DMS79 treated with DMSO at 0.1 percent for 48 hours (cell line): ENCODE results near the gene NECAP2.
"Not testable (repeated sequence)": the region's sequence is repeated elsewhere in the genome, so short reads cannot be mapped to it uniquely, and the experiment has no call there.

Experiments
- DNase-seq: peaks from one replicate; lab custom pipeline; 2025; lab: John Stamatoyannopoulos, UW

NECAP2 gene

GRCh38 chr1:16461681-16462080, 21.2 kb downstream of the NECAP2 start:
- DNase-seq: no peak

- DNase-seq: no peak
Observed at GRCh38 chr1:16462773-16463330, 22.3 kb downstream of the NECAP2 start.

DNA sequence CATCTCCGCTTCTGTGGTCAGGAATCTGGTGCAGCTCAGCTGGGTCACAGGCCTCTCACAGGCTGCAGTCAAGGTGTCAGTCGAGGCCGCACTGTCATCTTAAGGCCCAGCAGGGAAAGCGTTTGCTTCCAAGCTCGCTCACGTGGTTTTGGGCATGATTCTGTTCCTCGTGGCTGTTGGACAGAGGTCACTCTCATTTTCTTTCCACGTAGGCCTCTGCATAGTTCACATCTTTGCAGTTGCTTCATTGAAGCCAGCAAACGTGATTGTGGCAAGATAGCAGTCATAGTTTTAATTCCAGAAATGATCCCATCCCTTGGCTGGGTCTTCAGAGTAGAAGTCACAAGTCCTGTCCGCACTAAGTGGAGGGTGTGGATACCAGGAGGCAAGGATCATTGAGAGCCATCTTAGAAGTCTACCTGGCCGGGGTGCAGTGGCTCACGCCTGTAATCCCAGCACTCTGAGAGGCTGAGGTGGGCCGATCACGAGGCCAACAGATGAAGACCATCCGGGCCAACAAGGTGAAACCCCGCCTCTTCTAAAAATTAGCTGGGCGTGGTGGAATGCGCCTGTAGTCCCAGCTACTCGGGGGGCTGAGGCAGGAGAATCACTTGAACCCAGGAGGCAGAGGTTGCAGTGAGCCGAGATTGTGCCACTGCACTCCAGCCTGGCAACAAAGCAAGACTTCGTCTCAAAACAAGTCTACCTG, 24.5 kb downstream of the NECAP2 start:
- no peak for DNase-seq

DNA sequence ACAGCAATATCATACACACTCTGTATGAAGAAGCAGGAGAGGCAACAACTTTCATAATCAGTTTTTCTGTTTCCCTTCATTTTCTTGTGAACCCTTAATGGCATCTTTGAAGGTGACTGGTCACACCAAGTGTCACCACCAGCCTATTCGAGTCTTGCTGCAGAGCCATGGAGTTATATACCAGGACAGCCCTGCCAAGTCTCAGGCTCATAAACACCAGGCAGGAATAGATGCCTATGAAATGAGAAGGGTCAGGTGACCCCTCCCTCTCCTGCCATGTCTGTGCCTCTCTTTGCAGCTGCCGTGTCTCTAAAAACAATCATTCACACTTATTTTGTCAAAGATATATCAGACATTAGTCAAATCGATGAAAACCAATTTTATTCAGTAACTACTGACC, 28.0 kb downstream of the NECAP2 start:
- DNase-seq: no peak

- DNase-seq: no peak
Observed at GRCh38 chr1:16474166-16474800, 33.8 kb downstream of the NECAP2 start.

- DNase-seq: not testable (repeated sequence)
Observed at GRCh38 chr1:16474891-16475290, 34.4 kb downstream of the NECAP2 start.

GRCh38 chr1:16475771-16476770, 35.5 kb downstream of the NECAP2 start:
- DNase-seq: not testable (repeated sequence)

- no peak for DNase-seq
Observed at GRCh38 chr1:16478091-16478490, 37.6 kb downstream of the NECAP2 start.

DNA sequence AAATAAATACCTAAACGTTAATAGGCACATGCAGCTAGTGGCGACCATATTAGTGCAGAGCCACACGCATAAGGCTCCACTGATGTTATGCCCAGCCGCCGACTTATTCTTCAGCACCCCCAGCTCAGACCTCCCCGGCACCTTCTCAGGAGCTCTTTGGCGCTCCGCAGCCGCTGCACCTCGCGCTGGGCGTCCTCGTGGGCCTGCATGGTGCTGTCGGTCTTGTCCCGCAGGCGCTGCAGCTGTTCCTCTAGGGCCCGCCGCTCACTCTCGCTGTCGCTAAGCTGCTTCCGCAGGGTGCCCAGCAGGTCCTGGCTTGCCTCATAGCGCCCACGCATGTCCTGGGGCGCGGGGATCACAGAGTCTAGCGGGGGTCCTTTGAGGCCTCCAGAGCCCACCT, 42.6 kb downstream of the NECAP2 start:
- not testable (repeated sequence) for DNase-seq

DNA sequence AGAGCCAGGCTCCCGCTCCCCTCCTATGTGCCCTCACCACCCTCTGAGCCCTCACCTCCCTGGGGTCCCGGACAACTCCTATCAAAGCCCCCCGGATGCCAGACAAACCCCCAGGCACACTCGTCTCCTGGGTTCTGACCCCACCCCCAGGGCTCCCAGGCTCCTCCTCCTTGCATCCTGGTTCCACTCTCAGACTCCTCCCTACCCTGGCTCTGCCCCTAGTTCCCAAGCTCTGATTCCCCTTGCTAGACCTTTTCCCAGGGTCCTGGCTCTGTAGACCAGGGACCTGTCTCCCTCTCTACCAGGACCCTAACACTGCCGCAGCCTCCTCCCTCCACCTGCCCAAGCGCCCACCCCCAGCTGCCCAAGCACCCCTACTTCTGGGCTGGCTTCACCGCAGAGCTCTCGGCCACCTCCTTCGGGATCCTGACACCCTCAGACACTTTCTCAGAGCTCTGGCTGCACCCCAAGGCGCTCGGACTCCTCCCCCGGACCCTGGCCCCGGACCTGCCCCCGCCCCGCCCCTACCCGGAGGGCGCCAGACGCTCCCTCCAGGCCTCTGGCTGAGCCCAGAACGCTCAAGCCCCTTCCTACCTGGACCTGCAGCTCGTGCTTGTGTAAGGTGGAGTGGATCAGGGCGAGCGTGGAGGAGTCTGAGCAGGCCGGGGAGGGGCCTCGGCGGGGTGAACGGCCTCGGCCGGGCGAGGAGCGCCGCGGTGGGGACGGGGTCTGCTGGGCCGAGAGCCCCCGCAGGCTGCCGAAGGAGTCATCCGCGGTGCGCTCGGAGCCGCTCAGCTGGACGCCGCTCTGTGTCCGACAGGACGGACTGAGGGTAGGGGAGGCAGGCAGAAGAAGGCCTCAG, 43.3 kb downstream of the NECAP2 start:
- not testable (repeated sequence) for DNase-seq

GRCh38 chr1:16484501-16484835, 43.9 kb downstream of the NECAP2 start:
- DNase-seq: no peak

- DNase-seq: no peak
Observed at GRCh38 chr1:16484931-16485330, 44.4 kb downstream of the NECAP2 start.

DNA sequence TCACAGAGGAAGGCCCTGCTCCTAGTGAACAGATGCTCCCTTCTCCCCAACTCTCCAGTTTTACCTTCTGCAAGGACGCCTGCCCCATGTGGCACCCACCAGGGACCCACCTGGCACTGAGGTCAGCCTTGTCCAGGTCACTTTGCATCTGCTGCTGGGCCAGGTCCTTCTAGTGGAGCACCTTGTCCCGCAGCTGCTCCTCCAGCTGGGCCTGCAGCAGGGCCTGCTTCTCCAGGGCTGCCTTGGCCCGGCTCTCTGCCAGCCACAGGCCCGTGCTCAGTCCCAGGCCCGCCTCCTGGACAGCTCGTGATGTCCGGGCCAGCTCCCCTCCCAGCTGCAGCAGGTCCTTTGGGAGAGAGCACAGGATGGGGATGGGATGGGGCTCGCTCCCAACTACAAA, 45.8 kb downstream of the NECAP2 start:
- not testable (repeated sequence) for DNase-seq

DNA sequence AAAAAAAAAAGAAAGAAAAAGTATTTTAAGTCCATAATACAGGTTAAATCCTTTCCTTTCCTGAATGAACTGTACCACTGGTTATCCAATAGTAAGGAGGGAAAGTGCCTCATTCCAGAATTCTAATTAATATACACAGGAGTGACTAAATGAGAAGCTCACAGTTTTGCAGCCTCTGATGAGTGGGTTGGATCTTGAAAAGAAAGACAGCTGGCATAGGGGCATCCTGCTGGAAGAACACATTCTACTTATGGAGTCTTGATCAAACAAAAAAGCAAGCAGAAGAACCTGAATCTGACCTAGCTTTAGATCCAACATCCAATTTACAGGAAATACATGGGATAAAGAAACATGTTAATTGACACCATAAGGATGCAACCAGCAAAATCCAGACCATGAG, 46.5 kb downstream of the NECAP2 start:
- not testable (repeated sequence) for DNase-seq

DNA sequence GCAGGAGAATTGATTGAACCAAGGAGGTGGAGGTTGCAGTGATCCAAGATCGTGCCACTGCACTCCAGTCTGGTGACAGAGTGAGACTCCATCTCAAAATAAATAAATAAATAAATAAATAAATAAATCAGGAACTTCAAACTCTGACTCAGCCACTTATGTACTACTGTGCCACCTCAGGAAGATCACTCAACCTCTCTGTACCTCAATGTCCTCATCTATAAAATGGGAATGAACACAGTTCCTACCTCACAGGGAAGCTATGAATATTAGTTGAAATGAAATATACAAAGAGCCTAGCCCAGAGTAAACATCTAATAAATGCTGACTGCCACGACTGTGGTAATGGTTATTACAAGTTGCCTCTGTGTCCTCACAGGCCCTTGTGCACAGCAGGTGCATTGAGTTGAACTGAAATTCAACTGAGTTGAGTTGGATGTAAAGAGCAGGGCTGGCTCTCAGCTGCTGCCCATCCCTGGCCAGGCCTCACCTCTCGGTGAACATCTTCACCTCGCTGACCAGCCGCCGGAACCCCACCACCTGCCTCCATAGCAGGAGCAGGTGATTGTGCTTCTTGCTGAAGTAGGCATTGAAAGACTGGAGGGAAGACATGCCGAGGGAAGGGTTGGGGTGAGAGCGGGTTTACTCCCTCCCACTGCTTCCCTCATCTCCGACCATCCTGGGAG, 48.8 kb downstream of the NECAP2 start:
- not testable (repeated sequence) for DNase-seq

DNA sequence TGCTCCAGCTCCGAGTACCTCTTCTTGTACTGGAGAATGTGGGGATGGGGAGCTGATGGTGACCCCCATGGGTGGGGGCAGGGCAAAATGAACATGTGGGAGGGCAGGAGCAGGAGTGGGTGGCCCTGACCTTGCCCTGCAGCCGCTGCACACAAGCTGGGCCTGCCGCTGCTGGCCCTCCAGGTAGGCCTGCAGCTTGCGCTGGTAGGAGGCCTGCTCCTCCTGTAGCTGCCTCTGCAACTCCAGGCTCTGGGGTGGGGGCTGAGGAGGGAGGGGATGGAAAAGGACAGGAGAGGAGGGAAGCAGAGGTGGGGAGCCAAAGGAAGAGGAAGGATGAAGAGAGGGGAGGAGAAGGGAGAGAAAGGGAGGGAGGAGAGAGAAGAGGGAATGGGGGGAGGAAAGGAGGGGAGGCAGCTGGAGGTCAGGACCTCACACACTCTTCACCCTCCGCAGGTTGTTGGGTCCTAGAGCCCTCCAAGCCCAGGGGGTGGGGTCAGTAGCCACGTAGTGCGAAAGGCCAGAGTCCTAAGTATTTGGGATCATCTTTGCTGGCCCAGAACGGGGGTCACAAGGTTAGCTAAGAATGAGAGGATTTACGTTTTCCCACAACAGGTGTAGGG, 50.6 kb downstream of the NECAP2 start:
- no peak for DNase-seq

DNA sequence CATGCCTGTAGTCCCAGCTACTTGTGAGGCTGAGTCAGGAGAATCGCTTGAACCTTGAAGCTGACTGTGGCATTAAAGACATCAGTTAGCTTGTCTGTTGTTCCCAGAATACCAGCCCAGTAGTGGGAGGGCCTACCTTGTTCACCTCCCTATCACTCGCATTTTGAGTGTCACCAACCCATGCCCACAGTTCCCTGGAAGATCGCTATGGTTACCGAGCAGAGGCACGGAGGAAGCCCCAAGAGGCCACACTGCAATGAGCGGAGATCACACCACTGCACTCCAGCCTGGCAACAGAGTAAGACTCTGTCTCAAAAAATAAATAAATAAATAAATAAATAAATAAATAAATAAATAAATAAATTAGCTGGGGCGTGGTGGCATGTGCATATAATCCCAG, 52.4 kb downstream of the NECAP2 start:
- not testable (repeated sequence) for DNase-seq

DNA sequence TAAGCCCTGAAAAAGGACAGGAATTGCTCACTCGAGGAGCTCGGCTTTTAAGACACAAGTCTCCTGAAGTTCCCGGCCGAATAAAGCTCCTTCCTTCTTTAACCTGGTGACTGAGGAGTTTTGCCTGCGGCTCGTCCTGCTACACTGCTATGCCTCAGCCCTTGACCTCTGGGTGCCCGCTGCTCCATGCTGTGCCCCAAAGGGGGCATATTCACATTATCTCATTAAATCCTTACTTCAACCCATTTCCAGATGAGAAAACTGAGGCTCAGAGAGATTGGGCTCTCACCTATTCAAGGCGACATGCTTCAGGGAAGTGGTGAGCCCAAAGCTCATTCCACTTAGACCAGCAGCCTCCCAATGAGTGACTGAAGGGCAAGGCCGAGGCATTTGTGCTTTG, 53.2 kb downstream of the NECAP2 start:
- DNase-seq: not testable (repeated sequence)

- not testable (repeated sequence) for DNase-seq
Observed at GRCh38 chr1:16497474-16497904, 57.0 kb downstream of the NECAP2 start.

- DNase-seq: not testable (repeated sequence)
Observed at GRCh38 chr1:16498047-16498446, 57.5 kb downstream of the NECAP2 start.
